Measurements from ENCODE around the gene MBTPS2.

DNA sequence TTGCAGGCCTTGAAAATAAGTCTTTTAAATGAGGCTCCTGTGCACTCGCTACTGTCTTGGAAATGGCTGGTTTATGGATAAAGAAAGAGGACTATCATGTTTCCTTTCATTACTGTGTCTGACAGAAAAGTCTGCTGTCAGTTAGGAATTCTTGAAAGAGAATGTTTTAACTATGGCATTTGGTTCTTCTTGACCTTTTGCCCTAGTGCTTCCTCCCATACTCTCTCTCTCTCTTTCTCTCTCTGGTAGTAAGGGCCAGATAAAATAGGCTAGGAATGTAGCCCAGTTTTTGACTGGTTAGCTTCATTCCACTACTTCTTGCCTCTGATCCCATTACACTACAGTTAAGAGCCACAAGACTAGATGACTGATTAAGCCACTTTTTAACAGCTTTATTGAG lies 46.2 kb downstream of the MBTPS2 start:
- no peak for TF ChIP-seq POLR2AphosphoS5 (IDR thresholded peaks at IDR 0.05; ENCODE audit: low read depth, low read length)
- TF ChIP-seq FOXP2 (optimal IDR thresholded peaks at IDR 0.05; ENCODE audit: borderline replicate concordance, extremely low read depth, extremely low read length, insufficient read depth), result no peak
- TF ChIP-seq TAF1 (IDR thresholded peaks at IDR 0.05; ENCODE audit: borderline replicate concordance, insufficient read depth, low read length), result no peak
- TF ChIP-seq, protein P1, sequence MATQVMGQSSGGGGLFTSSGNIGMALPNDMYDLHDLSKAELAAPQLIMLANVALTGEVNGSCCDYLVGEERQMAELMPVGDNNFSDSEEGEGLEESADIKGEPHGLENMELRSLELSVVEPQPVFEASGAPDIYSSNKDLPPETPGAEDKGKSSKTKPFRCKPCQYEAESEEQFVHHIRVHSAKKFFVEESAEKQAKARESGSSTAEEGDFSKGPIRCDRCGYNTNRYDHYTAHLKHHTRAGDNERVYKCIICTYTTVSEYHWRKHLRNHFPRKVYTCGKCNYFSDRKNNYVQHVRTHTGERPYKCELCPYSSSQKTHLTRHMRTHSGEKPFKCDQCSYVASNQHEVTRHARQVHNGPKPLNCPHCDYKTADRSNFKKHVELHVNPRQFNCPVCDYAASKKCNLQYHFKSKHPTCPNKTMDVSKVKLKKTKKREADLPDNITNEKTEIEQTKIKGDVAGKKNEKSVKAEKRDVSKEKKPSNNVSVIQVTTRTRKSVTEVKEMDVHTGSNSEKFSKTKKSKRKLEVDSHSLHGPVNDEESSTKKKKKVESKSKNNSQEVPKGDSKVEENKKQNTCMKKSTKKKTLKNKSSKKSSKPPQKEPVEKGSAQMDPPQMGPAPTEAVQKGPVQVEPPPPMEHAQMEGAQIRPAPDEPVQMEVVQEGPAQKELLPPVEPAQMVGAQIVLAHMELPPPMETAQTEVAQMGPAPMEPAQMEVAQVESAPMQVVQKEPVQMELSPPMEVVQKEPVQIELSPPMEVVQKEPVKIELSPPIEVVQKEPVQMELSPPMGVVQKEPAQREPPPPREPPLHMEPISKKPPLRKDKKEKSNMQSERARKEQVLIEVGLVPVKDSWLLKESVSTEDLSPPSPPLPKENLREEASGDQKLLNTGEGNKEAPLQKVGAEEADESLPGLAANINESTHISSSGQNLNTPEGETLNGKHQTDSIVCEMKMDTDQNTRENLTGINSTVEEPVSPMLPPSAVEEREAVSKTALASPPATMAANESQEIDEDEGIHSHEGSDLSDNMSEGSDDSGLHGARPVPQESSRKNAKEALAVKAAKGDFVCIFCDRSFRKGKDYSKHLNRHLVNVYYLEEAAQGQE (IDR thresholded peaks at IDR 0.05; ENCODE audit: insufficient read depth in 1 of 2, low read depth in 2 of 2, low read length in 2 of 2), result no peak
